NAMALWA (cell line): ENCODE data around the gene ITCH.
A peak's percentile ranks its signal among the peaks of the same experiment; 100 is the strongest.
"Not testable (repeated sequence)": the region's sequence is repeated elsewhere in the genome, so short reads cannot be mapped to it uniquely, and the experiment has no call there.

Experiments used
- DNase-seq: peaks from one replicate; pipeline ENCODE4 v3.0.0-alpha.2; 2015; ENCODE audit warnings: low spot score

The ITCH gene

DNA sequence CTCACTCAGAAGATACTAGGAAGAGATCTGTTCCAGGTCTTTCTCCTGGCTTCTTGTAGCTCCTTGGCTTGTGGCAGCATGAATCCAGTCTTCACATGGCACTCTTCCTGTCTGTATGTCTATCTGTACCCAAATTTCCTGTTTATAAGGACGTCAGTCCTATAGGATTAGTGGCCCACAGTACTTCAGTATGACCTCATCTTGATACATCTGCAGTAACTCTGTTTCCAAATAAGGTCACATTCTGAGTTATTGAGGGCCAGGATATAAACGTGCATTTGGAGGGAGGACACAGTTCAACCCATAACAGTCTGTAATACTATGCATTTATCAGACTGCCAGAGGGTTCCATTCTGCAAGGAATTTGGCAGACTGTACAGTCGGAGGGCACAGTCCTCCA, 95.6 kb downstream of the ITCH start:
- no peak for DNase-seq

DNA sequence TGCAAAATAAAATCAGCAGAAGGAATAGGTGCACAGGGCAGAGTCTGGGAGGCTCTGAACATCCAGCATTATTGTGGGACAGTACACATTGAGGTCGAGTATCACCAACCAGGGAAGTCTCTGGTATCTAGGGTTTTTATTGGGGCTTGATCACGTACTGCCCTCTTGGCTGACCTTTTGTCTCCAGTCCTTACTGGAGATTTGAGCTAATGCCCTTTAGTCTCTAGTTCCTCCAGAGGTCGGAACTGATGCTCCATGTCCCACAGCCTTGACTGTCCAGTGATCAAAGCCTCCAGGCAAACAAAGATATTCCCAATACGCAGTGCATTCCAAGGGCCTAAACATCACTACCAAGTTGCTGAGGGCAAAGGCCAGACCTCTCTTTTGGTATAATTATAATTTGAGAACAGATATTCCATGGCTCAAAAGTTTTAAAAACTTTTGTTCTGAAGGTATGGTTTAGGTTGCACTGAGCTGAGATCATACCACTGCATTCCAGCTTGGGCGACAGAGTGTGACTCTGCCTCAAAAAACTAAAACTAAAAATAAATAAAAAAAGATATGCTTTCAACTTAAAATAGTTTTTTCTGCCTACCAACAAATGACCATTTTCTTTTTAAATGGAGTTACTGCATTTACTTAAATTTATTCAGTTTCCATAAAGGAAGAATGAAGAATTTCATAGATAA, 96.3 kb downstream of the ITCH start:
- no peak for DNase-seq

DNA sequence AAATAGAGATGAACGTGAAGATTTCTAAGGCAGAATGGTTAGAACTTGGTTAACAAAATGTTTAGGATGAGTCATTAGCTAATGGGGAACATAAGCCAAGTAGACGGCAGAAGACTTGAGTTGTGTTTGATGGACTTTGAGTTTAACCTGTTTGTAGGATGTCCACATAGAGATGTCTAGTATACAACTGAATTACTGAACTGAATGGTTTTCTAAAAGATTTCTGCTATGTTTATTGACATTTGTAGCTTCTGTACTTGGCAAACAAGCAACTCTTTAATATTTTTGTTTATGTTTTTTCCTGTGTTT, 98.7 kb downstream of the ITCH start:
- no peak for DNase-seq

DNA sequence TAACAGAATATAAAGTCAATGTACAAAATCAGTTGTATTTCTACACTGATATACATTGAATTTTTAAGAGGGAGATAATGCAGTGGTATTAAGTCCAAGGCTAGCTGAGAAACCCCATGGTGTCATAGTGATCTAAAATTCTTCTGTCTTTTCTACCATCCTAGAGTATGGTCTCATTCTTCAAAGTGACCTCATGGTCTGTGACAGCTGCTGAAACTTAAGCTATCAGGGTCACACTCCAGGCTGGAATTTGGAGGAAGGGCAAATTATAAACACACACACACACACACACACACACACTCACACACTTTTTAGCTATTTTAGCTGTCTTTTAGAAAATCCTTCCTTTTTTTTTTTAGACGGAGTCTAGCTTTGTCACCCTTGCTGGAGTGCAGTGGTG, 105.9 kb downstream of the ITCH start:
- no peak for DNase-seq

DNA sequence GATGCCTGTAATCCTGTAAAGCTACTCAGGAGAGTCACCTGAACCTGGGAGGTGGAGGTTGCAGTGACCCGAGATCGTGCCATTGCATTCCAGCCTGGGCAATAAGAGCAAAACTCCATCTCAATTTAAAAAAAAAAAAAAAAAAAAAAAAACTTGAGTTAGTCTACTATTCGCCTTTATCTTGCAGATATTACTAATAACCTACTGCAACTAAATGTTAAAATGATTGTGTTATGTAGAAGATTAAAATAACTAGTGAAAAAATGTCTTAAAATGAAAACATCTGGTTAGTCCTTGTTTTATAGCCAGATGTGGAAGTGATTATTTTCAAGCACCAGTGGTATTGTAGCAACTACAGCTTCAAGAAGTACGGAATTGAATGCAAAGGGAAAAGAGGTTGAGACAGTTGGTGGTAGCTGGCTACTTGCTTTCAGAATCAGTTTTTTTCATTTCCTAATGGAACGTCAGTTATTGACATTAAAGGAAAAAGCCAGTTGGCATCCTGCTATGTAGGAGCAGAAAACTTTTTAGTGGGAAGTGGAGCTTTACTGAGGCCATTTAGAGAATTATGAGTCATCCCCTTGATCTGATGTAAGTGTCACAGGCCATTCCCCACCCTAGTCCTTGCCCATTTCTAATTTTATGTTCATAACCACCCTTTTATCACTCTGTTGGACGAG, 109.3 kb downstream of the ITCH start:
- DNase-seq, result no peak

DNA sequence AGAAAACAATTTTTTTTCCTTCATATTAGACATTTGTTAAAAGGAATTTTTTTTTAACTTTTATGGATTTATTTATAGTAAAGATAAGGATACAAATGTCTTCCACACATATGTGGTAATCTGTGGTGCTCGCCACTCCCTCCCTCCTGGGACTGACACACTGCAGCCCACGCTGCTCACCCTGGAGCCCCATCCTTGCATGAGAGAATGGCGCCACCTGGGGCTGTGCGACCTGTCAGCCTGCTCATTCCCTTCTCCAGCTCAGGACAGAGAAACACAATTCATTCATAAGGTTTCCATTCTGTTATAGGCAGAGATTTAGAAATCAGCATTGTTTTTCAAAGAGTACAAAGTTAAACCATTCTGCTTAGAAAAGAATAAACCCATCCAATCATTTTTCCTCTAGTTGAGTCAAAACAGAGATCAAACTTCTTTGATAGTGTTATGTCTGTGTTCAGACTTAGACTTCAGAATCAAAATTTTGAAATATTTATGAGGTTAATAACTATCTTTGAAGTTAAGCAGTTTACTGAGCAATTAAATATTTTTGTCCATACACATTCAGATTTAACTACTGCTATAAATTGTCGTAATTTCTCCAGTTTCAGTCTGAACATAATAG, 110.3 kb downstream of the ITCH start:
- DNase-seq, result peak; percentile 50

DNA sequence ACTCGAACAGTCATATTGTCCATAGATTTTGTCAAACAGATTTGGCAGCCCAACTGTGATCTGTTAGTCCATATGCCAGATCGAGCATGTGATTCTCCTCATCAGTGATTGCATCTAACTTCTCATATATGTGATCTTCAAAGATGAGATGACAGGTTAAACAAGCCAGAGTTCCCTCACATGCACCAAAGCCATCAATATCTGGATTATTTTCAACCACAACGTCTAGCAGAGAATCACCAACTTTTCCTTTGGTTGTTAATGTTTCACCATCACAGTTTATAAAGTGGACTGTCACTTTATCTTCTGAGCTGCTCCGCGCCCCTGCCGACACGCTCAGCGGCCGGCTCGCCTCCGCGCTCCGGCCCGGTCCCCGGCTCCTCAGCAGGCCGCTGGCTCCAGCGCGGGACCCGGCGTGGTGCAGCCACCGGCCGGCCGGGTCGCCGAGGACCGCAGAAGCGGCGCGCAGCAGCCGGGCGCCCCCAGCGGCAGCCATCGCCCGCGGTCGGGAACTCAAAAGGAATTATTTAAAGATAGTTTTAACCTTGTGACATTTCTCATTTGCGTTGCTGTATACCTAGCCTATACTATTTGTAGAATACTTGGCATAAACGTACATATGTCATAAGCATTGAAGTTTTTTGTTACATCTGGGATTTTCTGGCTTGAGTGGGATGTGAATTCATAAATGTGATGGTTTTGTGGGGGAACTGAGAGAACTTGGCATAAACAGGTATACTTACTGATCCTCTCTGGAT, 113.1 kb downstream of the ITCH start:
- peak; percentile 67 for DNase-seq

DNA sequence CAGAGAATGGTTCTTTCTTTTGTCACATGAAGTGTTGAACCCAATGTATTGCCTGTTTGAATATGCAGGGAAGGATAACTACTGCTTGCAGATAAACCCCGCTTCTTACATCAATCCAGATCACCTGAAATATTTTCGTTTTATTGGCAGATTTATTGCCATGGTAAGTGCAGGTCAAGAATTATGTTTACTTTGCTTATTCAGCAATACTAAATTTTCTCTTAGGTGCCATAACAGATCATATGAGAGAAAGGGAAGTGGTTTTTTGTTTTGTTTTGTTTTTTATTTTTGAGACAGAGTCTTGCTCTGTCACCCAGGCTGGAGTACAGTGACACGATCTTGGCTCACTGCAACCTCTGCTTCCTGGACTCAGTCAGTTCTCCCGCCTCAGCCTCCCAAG, 116.6 kb downstream of the ITCH start:
- DNase-seq, result no peak

DNA sequence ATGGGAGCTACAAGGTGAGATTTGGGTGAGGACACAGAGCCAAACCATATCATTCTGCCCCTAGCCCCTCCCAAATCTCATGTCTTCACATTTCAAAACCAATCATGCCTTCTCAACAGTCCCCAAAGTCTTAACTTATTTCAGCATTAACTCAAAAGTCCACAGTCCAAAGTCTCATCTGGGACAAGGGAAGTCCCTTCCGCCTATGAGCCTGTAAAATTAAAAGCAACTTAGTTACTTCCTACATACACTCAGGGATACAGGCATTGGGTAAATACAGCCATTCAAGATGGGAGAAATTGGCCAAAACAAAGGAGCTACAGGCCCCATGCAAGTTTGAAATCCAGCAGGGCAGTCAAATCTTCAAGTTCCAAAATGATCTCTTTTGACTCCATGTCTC, 119.1 kb downstream of the ITCH start:
- DNase-seq, result not testable (repeated sequence)

DNA sequence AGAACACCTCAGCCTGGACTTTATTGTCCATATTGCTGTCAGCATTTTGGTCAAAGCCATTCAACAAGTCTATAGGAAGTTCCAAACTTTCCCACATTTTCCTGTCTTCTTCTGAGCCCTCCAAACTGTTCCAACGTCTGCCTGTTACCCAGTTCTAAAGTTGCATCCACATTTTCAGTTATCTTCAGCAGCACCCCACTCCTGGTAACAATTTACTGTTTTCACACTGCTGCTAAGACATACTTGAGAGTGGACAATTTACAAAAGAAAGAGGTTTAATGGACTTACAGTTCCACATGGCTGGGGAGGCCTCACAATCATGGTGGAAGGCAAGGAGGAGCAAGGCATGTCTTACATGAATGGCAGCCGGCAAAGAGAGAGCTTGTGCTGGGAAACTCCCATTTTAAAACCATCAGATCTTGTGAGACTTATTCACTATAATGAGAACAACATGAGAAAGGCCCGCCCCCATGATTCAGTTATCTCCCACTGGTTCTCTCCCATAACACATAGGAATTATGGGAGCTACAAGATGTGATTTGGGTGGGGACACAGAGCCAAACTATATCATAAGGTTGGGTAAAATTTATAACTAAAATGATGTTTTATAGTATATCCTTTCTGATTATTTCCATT, 120.6 kb downstream of the ITCH start:
- not testable (repeated sequence) for DNase-seq

DNA sequence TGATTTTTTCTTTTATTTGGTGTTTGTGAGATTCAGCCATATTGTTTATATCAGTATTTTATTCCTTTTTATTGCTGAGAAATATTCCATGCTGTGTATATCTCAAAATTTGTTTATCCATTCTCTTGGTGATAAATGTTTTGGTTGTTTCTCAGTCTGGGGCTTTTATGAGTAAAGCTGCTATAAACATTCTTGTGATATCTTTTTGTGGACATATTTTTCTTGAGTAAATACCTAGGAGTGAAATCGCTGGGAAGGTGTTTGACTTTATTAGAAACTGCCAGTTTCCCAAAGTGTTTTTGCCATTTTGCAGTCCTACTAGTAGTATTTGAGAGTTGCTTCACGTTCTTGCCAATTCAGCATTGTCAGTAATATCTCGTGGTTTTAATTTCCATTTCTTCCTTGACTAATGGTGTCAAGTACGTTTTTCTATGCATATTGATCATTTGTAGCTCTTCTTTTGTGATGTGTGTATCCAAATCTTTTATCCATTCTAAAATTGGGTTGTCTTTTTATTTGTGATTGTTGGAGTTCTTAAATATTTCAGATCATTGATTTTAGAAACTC, 122.1 kb downstream of the ITCH start:
- DNase-seq, result no peak

DNA sequence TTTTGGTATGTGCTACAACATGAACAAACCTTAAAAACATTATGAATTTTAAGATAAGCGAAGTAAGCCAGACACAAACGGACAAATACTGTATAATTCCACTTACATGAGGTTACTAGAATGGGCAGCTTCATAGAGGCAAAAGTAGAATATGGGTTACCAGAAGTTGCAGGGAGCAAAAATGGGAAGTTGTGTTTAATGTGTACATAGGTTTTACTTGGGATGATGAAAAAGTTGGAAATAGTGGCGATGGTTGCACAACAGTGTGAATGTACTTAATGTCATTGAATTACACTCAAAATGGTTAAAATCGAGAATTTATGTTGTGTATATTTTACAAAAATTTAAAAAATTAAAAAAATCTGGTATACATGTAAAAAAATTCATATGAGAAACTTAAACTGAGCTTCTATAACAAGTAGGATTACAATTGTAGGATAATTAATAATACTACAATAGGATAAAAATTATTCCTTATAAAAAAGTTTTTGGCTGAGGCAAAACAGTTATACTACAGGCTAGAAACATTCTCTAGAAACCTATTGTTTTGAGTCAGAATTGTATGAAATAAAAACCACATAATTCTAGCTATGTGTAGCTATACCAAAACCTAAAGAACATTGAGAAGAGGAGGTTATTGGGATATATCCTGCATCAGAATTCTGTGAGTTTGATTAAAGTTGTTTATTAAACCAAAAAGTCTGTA, 128.3 kb downstream of the ITCH start:
- DNase-seq, result no peak

DNA sequence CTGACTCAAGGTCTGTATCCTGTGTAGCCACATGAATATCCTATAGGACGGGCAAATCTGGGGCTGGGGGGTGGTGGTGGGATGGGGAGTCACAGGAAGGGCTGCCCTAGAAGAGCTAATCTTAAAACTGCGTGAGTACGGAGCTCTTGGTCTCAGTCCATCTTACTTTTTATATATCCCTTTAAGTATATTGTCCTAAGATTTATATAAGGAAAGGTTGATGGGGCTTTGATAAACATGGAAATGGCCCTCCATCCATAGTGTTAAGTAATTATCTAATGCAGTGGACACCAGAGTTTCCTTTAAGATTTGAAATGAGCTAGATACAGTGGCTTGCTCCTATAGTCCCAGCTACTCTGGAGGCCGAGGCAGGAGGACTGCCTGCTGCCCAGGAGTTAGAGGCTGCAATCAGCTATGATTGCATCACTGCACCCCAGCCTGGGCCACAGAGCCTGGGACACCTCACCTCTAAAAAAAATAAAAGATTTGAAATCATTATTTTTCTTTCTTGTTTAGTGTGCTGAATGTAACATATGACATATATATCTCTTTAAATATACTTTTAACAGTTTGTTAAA, 128.9 kb downstream of the ITCH start:
- DNase-seq, result no peak

DNA sequence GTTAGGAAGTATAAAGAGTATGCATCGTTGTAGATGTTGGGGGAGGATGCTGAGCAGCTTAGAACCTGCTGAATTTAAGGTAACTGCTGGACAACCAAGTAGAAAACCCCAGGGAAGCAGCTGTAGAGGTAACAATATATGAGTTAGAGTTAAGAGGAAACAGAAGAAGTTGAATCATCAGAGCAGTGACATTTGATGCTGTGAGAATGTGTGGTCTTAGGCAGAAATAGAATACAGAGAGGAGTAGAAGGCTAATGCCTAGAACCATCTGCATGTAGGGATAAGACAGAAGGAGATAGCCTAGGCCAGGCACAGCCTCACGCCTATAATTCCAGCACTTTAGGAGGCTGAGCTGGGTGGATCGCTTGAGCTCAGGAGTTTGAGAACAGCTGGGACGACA, 130.6 kb downstream of the ITCH start:
- no peak for DNase-seq

DNA sequence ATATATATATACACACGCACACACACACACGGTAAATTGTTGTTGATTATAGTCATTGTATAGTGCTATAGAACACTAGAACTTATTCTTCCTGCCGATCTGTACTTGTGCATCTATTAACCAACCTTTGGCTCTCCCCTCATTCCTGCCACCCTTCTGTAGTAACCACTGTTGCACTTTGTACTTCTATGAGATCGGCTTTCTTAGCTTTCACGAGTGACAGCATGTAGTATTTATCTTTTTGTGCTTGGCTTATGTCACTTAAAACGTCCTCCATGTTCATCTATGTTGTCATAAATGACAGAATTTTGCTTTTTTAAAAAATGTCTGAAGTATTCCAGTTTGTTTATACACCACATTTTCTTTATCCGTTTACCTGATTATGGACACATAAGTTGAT, 132.2 kb downstream of the ITCH start:
- no peak for DNase-seq

DNA sequence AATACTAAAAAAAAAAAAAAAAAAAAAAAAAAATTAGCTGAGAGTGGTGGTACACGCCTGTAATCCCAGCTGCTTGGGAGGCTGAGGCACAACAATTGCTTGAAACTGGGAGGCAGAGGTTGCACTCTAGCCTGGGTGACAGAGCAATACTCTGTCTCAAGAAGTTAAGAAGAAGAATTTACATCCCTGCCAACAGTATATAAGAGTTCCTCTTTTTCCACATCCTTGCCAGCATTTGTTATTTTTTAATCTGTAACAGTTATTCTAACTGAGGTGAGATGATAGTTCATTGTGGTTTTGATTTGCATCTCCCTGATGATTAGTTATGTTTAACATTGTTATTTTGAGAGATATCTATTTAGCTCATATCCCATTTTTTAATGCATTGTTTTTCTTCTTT, 132.8 kb downstream of the ITCH start:
- peak; percentile 19 for DNase-seq

DNA sequence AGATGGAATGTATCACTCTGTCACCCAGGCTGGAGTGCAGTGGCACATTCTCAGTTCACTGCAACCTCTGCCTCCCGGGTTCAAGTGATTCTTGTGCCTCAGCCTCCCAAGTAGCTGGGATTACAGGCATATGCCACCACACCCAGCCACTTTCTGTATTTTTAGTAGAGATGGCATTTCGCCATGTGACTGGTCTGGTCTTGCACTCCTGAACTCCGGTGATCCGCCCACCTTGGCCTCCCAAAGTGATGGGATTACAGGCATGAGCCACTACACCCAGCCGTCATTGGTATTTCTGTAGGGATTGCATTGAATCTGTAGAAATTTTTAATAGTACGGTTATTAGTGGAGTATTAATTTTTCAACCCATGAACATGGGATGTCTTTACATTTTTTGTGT, 134.5 kb downstream of the ITCH start:
- not testable (repeated sequence) for DNase-seq

DNA sequence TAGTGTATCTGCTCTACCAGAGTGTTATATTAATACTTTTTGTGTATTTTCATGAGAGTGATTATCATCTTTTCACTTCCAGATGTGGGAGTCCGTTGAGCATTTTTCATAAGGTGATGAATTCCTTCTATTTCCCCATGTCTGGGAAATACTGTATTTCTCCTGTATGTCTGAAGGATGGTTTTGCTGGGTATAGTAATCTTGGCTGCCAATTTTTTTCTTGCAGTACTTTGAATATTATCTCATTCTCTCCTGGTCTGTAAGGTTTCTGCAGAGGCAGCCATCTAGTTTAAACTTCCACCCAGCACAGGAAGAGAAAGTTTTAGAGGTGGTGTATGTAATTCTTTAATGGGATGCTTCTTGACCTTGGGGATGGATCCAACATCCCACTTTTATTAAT, 137.8 kb downstream of the ITCH start:
- no peak for DNase-seq

DNA sequence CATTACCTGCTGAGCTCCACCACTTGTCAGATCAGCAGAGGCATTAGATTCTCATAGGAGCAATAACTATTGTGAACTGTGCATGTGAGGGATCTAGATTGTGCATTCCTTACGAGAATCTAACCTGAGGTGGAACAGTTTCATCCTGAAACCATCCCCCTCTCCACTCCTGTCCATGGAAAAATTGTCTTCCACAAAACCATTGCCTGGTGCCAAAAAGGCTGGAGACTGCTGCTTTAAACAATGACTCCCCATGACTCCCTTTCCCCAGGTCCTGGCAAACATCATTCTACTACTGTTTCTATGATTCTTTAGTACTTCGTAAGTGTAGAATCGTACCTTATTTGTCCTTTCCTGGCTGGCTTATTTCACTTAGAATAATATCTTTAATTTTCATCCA, 143.4 kb downstream of the ITCH start:
- DNase-seq, result no peak

DNA sequence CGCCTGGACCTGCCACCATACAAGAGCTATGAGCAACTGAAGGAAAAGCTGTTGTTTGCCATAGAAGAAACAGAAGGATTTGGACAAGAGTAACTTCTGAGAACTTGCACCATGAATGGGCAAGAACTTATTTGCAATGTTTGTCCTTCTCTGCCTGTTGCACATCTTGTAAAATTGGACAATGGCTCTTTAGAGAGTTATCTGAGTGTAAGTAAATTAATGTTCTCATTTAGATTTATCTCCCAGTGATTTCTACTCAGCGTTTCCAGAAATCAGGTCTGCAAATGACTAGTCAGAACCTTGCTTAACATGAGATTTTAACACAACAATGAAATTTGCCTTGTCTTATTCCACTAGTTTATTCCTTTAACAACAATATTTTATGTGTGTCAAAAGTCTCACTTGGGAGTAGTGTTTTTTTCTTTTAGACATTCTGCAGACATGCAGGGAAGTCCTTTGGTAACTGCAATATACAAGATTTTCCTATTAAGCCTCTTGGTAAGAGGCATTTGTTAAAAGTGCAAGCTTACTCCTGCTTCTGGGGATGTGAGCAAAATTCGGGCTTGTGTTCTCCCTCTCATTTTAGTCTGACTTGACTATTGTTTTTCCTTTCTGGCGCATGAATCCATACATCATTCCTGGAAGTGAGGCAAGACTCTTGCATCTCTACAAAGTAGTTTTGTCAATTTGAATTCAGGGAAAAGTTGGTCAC, 144.8 kb downstream of the ITCH start:
- DNase-seq, result no peak

DNA sequence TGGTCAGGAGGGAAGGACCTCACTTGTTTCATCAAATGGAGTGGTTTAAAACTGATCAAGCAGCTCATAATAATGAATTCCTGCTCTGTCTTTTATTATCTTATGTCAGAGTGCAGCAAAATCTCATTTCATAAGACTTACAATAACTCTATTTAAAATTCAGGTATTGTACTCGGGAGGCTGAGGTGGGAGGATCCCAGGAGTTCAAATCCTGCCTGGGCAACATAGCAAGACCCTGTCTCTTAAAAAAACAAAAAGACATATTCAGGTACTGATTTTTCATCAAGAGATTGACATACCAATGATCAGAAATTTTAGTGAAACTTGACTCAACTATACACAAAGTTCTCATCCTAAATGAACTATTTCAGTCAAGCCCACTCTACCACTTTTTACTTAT, 147.5 kb downstream of the ITCH start:
- no peak for DNase-seq
